ENCODE data around the gene PODN.

The PODN gene, protein sequence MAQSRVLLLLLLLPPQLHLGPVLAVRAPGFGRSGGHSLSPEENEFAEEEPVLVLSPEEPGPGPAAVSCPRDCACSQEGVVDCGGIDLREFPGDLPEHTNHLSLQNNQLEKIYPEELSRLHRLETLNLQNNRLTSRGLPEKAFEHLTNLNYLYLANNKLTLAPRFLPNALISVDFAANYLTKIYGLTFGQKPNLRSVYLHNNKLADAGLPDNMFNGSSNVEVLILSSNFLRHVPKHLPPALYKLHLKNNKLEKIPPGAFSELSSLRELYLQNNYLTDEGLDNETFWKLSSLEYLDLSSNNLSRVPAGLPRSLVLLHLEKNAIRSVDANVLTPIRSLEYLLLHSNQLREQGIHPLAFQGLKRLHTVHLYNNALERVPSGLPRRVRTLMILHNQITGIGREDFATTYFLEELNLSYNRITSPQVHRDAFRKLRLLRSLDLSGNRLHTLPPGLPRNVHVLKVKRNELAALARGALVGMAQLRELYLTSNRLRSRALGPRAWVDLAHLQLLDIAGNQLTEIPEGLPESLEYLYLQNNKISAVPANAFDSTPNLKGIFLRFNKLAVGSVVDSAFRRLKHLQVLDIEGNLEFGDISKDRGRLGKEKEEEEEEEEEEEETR

DNA sequence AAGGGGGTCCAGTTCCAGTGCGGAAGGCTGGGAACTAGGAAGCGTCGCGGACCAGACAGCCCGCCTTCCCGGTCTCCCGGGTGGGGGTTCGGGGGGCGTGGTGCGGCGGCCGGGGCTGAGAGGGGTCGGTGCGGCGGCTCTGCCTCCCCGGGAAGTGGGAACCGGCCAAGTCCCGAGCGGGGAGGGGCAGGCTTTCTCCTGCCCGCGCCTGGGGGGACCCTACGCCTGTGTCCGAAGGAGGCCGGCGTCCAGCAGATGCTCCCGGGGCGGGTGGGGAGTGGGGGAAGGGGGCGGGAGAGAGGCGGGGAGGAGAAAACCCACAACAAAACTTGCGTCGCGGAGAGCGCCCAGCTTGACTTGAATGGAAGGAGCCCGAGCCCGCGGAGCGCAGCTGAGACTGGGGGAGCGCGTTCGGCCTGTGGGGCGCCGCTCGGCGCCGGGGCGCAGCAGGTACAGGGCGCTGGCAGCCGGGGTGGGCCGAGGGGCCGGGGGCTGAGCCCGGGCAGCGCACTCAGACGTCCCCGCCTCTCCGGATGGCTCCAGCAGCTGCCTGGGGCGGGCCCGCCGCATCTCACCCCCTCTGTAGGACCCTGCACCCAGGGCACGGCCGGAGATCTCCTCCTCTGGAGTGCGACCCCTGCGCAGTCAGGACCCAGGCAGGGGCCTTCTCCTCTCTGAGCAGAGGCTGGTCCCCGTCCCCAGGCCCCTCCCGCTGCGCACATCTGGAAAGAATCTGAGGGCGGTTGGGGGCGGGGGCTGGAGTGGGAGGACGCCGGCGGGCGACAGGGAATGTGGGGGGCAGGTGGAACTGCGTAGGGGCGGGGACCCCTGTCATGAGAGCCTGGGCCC, at the start of gene PODN:
Gene PODN (plus strand): TSS at position 355 of the 849 bp plus-strand sequence. CDS start 7,643 bp downstream, outside the sequence.
- DNase-seq = peak in 9 of 42 donors; percentile 14 to 48 (median 30)
- intact Hi-C loops (cut with DNase I) = no loop called here

DNA sequence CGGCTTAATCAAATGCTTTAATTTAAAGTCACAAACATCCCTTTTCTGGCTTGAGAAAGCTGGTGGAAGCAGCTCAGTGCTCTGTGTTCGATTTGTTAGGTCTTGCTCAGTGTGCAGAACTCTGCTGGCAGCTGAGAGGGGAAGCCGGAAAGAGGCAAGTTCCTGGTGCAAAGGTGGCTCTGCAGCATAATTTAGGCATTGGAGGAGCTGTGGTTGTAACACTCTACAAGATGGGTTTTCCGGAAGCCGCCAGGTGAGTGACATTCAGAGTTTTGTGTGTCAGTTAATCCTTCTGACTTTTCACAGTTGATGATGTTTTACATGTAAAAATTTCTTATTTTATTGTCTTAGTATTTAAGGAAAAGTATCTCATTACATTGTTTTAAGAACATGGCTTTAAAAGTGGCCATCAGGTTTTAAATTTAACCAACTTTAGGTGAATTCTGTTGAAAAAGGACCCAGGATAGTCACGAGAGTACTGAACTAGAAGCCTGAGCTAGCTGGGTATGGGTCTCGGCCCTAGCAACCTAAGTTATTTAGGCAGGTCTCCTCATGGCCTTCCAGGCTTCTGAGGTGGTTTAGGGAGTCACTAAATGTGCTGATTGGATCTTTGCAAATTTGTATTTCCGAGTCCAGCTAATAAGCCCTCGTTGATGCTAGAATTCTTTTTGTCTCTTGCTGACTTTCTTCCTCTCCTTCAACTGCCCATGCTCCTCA, 47.1 kb upstream of the PODN start:
- peak; percentile 51 to 91 (median 77) for DNase-seq
- intact Hi-C loops (cut with DNase I) = no loop called here

DNA sequence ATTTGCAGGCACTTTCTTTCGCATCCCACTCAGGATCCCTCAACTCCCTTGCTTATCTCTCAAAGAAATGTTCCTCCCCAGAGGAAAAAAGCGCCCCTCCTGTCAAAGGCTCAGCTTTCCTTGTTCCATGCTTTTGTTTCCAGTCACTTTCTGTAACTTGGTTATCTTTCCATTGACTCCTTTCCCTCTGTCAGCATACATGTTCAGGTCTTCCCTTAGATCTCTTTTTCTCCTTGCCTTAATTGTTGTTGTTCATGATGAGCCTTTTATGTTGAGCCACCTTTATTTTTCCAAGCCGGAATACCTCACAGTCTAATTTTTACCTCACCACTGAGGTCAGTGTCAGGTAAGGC, 46.5 kb upstream of the PODN start:
- peak in 1 of 42 donors; percentile 1 for DNase-seq
- intact Hi-C loops (cut with DNase I) = no loop called here

DNA sequence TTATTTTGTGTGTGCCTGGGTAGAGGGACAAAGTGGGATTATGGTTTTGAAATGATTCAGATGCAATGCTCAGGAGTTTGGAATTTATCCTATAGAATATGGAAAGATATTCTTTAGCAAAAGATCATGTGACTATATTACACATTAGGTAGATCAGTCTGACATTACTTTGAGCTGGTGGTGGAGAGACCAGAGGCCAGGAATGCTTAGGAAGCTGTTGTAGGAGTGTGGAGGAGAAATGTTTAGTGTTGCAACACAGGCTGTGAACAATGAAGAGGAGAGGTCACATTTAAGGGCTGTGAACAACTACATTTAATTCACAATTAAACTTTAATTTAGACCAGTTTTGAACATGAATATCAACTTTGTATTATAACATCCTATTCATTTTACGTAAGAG, 45.3 kb upstream of the PODN start:
- intact Hi-C loops (cut with DNase I) = no loop called here
- DNase-seq = no peak

DNA sequence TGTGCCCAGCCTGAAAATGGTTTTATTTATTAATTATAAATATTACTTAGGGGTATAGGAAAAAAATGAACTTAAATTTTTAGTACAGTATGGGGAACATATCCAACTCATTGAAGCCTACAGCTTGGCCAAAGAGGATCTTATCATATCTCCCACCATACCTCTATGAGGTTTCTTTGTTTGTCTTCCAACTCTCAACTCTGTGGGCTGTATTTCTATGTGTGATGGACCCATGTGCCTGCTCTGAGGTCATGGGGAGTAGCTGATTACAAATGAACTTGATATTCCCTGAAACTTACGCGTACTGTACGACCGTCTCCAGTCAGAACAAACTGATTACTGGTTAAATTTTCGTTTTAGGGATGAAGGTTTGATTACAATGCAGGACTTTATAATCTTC, 41.4 kb upstream of the PODN start:
- intact Hi-C loops (cut with DNase I) = no loop called here
- DNase-seq = no peak

DNA sequence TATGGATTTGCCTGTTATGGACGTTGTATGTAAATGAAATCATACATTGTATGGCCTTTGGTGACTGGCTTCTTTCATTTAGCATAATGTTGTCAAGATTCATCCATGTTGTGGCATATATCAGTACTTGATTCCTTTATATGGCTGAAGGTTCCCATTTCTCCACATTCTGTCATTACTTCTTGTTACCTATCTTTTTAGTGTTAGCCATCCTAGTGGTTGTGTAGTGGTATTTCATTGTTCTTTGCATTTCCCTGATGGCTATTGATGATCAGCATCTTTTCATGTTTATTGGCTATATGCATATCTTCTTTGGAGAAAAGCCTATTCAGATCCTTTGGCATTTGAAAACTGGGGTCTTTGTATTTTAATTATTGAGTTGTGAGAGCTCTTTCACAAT, 39.8 kb upstream of the PODN start:
- intact Hi-C loops (cut with DNase I) = no loop called here
- DNase-seq = no peak

DNA sequence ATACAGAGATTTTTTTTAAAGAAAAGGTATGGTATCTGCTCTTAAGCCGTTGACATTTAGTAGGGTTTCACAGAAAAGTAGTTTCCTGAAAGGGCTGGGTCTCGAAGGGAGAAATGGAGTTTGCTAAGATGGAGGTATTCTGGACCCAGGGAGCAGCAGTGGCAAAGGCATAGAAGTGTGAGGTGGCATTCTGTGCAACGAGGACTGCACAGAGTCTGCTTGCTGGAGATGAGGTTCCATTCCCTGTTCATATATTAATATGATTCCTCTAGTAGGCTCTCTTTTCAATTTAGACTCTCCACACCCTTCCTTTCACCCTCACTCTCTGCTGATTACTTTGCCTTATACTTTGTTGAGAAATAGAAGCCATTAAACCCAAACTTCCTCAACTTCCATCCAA, 38.5 kb upstream of the PODN start:
- intact Hi-C loops (cut with DNase I) = no loop called here
- no peak for DNase-seq

DNA sequence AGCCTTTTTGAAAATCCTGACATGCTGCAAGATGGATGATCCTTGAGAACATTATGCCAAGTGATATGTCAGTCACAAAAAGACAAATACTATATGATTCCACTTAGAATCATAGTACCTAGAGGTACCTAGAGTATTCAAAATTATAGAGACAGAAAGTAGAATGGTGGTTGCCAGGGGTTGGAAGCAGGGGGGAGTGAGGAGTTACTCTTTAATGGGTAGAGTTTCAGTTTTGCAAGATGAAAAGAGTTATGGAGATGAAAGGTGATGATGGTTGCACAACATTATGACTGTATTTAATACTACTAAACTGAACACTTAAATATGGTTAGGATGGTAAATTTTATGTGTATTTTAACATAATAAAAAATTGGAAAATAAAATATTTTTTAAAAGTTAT, 37.9 kb upstream of the PODN start:
- intact Hi-C loops (cut with DNase I) = no loop called here
- no peak for DNase-seq

DNA sequence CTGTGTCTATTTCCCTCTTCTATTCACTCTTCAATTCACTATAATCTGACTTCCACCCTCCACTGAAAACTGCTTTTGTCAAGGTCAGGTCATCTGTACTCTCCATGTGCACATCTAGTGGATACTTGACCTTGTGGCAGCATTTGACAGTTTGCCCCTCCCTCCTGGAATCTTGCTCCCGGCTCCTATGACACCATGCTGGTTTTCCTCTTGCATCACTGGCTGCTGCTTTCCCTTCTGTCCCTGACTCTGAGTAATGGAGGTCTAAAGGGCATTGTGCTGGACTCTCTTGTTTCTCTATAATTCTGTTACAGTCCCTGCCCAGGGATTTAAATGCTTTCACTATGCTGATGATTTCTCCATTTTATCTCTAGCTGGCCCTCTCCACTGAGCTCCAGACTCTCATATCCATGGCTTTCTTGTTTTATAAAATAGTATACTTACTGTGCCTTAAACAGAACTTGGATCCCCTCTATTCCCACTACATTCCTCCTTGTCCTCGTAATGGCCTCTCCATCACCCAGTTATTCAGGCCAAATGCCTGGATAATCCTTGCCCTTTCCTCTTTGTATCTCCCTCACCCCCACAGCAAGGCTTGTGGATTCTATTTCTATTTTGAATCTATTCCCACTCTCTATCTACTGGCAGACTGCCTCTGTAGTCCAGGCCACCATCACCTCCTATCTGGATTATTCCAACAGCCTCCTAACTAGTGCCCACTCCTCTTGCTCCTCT, 36.8 kb upstream of the PODN start:
- no peak for DNase-seq
- intact Hi-C loops (cut with DNase I) = no loop called here

DNA sequence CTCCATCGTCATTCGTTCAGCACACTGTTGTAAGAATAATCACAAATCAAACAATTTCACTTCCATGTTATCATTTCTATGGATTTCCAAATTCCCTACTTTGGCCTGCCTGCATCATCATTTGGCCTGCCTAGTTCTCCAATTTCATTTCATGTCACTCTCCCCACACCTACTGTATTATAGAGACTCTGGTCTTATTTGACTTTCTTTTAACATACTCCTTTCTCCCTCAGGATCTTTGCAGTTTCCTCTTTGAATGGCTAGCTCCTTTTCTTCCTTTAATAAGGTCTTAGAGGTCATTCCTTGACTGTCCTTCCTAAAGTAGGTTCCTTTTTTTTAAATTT, 36.3 kb upstream of the PODN start:
- DNase-seq = no peak
- intact Hi-C loops (cut with DNase I) = no loop called here

DNA sequence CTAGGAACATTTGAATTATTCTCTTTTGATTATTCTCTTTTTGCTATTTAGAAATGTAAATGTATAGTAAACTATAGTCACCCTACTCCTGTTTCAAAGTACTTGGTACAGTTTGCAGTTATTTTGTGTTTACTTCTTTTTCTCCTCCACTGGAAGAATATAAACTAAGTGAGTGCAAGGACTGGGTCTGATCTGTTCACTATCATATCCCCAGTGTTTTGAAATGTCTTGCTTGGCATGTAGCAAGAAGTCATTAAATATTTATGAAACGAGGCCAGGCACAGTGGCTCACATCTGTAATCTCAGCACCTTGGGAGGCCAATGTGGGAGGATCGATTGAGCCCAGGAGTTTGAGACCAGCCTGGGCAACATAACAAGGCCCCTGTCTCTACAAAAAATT, 35.8 kb upstream of the PODN start:
- intact Hi-C loops (cut with DNase I) = no loop called here
- DNase-seq = no peak

DNA sequence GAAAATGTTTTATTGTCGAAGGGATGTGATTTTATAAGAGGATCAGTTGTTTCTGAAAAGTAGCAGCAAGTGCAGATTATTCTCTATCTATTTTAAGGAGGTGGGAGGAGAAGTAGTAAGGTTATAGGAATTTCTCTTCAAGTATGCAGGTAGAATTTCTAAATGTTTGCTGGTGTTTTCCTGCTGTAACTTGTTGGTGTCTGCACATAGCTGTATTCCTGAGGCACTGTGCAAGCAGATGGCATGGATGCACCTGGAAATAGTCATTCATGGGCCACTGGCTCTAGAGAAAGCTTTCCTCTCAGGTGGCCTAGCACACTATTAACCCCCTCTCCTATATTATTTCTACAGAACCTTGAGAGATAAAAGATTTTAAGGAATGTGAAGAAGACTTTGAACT, 30.3 kb upstream of the PODN start:
- no peak for DNase-seq
- intact Hi-C loops (cut with DNase I) = no loop called here

DNA sequence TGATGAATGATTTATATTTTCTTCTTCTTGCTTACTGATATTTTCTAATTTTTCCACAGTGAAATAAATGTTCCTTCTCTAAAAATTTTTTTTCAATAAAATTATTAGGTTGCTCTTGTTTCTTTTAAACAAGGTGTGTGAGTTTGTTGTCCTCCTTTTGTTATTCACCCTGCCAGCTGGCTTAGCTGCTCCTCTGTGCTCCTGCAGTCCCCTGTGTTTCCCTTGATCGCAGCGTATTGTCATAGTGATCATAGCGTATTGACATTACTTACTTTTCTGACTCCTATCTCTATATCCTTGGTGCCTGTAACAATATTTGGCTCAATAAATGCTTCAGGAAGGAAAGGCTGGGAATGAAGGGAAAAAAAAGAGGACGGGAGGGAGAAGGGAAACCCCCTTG, 24.9 kb upstream of the PODN start:
- intact Hi-C loops (cut with DNase I) = no loop called here
- DNase-seq = no peak

DNA sequence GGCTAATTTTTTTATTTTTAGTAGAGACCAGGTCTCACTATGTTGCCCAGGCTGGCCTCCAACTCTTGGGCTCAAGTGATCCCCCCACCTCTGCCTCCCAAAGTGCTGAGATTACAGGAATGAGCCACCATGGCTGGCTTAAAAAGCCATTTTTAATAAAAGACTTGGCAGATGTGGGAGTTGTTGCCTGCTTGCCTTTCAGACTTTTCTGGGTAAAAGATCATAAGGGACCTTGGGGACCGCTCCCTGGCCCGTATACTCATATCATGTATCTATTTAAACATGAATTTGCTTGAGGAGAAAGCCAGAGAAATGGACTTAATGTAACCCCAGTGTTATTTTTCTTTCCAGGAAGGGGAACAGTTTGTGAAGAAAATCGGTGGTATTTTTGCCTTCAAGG, 23.4 kb upstream of the PODN start:
- intact Hi-C loops (cut with DNase I) = no loop called here
- DNase-seq = no peak

DNA sequence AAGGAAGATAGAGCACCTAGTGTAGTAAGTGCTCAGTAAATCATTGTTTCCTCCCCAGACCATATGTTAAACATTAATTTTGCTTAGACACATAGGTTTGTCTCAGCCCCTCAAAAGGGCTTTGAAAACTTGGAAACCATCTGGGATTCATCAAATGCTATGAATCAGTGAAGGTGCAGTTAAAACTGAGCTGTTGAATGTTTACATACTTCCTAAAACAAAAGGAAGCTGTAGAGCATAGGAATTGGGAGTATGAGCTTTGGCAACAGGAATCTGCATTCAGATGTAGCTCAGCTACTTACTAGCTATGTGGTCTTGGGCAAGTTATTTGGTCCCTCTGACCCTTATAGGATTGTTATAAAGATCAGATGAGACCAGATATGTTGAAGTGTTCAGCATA, 18.7 kb upstream of the PODN start:
- DNase-seq = no peak
- intact Hi-C loops (cut with DNase I) = no loop called here

DNA sequence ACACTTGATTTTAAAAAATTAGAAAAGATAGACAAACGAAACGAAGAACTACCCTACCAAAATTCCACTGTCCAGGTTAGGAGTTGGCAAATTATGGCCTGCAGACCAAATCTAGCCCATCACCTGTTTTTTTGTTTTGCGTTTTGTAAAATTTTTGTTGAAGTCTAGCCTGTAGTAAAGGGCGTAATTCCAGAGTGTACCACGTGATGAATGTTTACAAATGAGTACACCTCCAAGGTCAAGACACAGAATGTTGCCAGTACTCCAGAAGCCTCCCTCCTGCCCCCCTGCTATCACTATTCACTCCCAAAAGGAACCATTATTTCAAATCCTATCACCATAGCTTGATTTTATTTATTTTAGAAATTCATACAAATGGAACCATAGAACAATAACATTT, 17.1 kb upstream of the PODN start:
- intact Hi-C loops (cut with DNase I) = no loop called here
- no peak for DNase-seq

DNA sequence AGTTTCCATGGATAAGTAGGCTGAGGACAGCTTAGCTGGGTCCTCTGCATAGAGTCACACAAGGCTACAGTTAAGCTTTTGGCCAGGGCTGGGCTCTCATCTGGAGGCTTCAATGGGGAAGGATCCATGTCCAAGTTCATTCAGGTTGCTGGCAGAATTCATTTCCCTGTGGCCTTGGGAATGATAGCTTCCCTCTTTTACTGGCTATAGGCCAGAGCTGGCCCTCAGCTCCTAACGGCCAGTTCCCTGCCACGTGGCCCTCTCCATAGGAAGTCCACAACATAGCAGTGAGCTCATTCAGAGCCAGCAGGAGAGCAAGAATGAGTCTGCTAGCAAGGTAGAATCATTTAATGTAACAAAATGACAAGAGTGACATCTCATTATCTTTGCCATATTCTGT, 15.1 kb upstream of the PODN start:
- intact Hi-C loops (cut with DNase I) = no loop called here
- no peak for DNase-seq

DNA sequence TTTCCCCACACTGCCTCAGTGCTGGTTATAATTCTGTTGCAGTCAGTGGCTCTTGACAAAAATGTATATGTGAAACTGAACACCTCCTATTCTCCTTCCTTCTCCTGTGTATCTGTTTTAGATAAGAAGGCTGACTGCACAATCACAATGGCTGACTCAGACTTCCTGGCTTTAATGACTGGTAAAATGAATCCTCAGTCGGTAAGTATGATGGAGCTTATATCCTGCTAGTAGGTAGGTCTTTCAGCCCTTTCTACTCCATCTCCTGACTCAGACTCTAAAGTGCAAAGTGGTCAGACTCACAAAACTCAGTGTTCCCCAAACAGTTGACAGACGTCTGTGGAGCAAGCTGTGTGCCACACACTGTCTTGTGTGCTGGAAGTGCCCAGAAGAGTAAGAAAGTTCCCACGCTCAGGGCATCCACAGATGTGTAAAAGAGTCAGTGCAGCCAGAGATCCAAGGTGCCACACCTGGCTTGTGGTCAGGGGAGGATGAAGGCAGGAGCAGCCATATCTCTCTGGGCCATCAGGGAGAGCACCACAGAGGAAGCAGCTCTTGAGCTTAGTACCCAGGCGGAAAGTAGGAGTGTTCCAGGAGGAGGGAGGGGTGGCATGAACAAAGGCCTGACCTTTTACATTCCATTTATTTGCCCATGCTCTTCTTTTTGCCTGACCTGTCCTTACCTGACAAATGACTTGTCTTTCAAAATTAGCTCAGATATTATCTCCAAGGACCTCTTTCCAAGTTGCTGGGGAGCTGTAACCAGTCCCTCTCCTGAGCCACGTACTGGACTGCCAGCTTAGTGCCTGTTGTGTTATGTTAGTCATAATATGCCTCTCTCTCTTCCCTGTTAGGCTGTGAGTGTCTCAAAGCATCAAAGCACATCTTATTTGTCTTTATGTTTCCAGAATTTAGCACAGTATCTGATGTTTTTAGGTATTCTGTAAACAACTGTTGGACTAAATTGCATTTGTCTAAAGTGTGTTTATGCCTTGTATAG, 14.0 kb upstream of the PODN start:
- no peak for DNase-seq
- intact Hi-C loops (cut with DNase I) = no loop called here
